ENCODE measurements around the gene MRPL41.
"Not testable (repeated sequence)": the region's sequence is repeated elsewhere in the genome, so short reads cannot be mapped to it uniquely, and the experiment has no call there.

Gene MRPL41

GRCh38 chr9:137588311-137588710 is 36.6 kb downstream of the MRPL41 start:
- DNase-seq, result no peak

DNA sequence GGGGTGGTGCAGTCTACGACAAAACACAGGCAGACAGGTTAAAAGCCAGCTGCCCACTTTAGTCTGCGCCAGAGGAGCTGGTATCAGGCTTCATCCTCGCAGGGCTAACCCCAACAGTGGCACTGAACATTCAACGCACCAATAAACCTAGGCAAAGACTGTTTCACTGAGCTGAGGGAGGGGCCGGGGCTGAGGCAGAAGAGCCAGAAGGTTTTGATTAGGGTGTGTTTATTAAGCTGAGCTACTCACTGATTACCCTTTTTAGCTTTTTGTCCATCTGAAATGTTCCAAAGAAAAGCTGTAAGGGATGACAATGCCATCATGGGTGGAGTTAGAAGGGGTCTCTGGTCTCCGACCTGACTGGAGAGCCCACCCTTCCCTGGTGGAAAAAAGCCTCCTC is 37.2 kb downstream of the MRPL41 start:
- no peak for DNase-seq

GRCh38 chr9:137589441-137590122 is 37.9 kb downstream of the MRPL41 start:
- no peak for DNase-seq

- DNase-seq, result no peak
Measured at GRCh38 chr9:137590123-137590468, 38.4 kb downstream of the MRPL41 start.

- DNase-seq, result peak; percentile 87
Measured at GRCh38 chr9:137590469-137591383, 39.0 kb downstream of the MRPL41 start, which contains the start of gene ZMYND19. Gene ZMYND19, minus strand, starts transcription at chr9:137590512. Its CDS starts 249 bp downstream, at chr9:137590263.

GRCh38 chr9:137592767-137593166 is 41.1 kb downstream of the MRPL41 start:
- DNase-seq, result no peak

DNA sequence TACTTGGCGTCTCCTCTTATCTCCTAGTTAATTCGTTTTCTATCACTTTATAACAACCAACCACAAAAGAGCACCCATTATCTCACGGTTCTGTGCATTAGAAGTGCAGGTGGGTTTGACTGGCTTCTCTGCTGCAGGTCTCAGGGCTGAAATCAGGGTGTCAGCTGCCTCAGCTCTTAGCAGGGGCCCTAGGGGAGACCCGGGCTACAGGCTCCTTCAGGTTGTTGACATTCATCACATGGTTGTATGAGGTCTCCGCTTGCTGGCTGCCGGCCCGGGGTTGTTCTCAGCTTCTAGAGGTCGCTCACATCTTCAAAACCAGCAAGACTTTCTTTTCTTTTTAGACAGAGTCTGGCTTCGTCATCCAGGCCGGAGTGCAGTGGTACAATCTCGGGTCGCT is 41.5 kb downstream of the MRPL41 start:
- DNase-seq, result no peak

DNA sequence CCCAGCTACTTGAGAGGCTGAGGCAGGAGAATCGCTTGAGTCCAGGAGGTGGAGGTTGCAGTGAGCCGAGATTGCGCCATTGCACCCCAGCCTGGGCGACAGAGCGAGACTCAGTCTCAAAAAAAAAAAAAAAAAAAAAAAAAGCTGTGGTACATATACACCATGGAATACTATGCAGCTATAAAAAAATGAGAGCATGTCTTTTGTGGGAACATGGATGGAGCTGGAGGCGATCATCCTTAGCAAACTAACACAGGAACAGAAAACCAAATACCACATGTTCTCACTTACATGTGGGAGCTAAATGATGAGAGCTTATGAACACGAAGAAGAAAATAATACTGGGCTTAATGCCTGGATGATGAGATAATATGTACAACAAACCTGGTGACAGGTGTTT is 44.9 kb downstream of the MRPL41 start:
- not testable (repeated sequence) for DNase-seq

DNA sequence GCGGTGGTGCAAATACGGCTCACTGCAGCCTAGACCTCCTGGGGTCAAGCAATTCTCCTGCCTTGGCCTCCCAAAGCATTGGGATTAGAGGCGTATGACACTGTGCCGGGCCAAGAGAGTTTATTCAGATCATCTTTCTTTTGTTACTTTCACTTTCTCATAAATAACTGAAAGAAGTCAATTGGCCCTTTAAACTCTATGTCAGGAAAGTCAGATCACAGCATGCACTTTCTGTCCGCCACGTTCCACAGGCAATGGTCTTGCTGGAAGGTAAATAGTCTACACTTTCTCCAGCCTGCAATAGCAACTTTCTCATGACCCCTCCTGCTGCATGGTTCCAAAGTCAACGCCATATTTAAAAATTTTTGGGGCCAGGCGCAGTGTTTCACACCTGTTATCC is 47.3 kb downstream of the MRPL41 start:
- DNase-seq, result no peak
